DMS53 treated with DMSO at 0.1 percent for 48 hours (cell line): ENCODE measurements around the gene UNC79.

Experiments
- DNase-seq: peaks from one replicate; lab custom pipeline; 2025; ENCODE audit not compliant: unreplicated experiment; lab: John Stamatoyannopoulos, UW

Gene UNC79

DNA sequence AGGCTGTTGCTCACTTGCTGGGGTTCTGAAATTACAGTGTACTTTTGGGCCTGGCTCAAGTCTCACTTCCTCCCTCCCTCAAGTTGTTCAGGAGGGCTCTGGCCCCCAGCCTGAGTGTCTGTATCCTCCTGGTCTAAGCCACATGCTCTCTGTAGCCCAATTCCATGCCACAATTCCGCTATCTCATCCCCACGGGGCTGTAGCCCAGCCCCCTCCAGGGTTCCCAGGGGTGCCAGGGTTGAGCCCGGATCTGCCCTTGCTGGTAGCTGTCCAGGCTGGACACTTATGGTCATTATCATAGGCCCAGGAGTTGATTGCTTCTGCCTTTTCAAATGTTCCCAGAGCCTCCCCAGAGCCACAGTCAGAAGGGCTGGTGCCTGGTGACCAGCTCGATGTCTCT, 292.3 kb downstream of the UNC79 start:
- no peak for DNase-seq

DNA sequence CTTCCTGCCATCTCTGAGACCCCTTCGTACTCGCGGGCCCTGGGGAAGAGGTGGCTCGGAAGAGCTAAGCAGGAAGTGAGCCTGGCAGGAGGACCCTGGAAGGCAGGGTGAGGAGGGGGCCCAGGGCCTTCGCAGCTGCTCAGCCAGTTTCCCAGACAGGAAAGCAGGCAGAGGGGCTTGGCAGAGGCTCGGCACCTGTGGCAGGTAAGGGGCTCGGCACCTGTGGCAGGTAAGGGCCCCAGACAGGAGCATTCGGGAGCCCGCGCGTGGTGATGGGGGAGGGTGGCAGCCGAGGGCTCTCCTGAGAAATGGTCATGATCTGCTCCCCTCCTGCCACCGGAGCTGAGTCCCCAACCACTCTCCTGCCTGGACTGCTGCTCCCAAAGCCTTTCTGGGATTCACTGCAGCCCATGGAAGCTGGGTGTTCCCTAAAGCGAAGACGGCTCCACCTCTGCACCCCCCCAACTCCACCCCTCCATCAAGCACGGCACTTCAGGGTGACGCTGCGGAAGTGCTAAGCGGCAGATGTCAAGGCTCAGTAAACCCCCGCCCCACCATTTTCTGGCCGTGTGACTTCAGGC, 294.4 kb downstream of the UNC79 start:
- DNase-seq = no peak

DNA sequence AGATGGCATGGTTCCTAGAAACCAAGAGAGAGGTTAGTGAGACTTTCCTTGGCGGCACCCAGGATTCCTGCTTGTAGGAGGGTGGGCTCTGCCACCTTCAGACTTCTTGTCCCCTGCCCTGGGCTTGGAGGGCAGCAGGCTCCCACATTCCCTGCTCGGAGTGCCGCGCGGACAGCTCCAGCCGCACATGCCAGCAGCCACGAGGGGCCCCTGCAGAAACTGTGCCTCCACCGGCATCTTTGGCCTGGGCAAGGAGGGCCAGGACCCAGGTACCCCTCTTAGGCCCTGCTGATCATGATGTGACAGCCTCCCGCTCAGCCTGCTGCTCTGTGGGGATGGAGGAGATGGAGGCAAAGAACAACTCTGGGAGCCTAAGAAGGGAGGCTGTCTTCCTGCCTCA, 295.3 kb downstream of the UNC79 start:
- no peak for DNase-seq

DNA sequence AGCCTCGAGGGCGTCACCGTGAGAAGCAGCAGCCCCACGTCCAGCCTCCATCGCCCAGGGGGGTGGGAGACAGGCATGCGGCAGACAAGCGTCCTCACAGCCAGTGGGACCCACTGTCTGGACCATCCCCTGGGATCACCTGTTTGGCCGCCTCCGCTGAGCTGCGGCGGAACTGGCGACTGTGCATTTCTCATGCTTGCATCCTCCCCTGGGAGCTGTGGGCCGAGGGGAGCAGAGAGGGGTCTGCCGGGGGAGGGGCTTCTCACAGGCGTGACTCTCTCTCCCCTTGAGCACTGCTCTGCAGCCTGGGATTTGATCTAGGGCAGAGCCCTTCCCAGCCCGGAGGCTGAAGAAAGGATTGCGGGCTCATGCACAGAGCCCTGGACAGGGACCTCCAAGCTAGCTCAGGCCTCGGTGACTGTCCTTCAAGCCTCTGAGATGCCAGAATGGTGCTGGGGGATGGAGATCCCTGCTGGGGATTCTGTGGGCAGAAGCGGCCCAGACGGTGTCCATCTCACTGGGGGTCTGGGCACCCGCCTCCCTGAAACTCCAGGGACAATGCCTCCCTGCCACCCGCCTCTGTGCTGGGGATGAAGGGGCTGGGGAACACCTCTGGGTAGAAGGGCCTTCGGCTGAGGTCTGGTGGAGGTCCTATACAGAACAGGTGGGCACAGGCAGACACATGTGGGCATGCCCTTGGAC, 296.5 kb downstream of the UNC79 start:
- no peak for DNase-seq

DNA sequence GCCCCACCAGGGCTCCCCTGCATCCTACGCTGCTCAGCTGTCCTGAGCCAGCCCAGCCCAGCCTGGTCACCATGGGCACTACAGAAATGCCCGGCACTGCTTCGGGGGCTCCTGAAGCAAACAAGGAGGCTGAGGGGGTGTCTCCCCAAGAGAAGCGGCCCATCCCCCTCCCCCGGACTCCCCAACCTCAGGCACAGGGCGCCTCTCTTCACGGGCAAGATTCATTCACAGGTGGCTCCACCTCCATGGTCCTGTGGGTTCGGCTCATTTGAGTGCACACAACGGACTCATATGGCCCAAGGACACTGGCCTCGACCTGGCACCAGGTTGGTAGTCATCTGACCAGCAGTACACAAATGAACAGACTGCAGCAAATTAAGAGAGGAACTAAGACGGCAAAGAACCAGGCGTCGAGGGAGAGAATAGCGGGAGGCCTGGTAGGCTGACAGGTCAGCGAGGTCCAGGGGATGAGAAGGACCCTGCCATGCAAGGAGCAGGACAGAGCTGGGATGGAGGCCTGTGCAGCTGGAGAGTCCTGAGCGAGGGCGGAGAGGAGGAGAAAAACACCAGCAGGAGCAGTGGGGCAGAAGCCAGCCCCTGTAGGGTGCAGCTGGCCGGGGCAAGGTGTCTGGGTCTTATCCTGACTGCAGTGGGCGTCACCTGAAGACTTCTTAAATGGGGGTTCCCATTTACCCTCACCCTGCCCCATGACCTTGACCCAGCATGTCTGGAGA, 297.3 kb downstream of the UNC79 start:
- DNase-seq = no peak

DNA sequence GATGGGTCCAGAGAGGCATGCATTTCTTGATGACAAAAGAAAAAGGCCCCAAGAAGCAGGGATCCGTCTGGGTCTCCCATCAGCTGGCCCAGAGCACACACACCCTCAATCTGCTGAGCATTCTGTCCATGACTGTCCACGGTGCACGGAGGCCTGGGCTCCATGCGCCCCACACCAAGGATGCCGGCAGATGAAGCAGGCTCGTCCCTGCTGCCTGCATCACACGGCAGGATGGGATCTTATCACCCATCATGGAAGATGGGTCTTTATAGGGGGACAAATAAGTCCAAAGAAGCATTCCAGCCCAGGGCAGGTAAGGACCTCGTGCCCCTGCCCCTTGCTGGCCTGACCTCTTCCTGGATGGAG, 297.9 kb downstream of the UNC79 start:
- no peak for DNase-seq

DNA sequence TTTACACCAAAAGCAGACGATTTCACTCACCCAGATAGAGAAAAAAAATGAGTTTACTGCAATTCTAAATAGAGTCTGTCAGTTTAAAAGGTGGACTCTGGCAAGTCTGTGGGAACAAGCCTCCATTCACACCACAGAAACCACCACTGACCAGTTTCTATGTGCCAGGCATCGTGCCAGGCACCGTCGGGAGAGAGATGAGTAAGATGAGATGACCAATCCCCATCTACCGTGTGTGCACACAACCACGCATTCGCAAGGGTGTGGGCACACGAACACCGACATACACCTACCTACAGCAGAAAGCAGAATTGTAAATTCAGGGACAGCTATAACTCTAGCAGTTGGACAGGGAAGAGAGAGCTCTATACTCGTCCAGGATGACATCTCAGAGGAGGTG, 299.3 kb downstream of the UNC79 start:
- no peak for DNase-seq

DNA sequence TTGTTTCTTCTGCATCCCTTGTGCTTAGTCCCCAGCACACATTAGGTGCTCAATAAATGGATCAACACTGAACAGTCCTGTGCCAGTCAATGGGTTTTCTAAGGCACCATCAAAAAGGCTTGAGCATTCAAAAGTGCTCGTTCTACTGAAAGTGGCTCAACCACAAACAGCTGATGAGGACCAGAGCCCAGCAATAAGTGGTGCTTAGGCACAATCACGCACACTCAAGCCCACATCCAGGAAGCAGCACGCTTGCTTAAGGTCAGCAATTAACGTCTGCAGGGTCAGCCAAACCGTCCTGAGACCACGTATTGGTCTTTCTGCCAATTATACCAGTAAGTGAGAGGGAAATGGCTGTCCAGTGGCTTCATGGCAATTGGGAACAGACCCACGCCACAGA, 301.0 kb downstream of the UNC79 start:
- DNase-seq = no peak

DNA sequence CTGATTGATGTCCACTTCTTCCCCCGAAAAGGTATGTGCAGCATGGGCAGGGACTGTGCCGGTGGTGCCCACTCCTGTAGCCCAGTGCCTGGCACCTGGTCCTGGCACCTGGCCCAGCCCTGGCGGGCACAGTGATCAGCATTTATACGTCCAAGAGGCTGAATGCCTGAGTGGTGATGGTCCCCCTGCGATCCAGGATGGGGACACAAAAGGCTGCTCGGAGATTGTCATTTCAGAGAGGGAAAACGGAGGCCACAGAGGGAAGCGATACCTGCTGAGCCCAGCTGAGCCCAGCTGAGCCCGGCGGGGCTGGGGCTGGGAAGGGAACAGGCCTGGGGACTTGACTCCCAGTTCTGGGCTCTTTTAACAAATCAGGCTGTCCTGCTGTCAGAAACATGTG, 301.8 kb downstream of the UNC79 start:
- no peak for DNase-seq

DNA sequence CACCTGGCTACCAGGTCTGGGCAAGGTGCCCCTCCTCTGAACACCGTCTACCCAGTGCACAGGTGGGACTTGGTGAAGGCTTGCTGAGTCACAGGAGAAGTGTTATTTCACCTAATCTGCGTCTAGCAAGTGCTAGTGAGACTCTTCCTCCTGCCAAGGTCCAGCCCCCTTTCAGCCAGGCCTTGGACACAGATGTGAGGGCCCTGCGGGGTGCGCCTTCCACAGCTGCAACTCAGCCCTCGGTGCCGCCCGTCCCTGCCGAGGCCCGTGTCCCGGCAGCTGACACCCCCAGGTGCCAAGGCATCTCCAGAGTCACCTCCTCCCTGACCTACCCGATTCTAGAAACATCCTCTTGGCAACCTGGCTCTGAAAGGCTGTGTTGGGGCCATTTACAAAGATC, 302.5 kb downstream of the UNC79 start:
- DNase-seq = no peak

DNA sequence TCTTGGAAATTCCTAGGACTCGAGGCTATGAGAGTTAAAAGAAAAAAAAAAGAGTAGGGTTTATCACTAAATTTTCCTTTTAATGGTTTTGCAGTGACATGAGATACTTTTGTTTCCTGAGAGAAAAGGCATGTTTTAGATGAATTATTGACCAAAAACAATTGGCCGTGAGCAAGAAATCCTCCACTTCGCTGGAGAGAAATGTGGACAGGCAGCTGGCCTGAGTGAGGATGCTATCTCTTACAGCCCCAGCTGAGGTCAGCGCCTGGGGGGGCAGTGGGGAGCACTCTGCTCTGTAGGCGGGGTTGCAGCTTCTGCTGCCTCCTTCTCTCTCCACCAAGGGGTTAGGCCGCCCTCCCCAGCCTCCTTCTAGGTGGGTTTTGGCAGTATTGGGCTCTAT, 302.9 kb downstream of the UNC79 start:
- no peak for DNase-seq

DNA sequence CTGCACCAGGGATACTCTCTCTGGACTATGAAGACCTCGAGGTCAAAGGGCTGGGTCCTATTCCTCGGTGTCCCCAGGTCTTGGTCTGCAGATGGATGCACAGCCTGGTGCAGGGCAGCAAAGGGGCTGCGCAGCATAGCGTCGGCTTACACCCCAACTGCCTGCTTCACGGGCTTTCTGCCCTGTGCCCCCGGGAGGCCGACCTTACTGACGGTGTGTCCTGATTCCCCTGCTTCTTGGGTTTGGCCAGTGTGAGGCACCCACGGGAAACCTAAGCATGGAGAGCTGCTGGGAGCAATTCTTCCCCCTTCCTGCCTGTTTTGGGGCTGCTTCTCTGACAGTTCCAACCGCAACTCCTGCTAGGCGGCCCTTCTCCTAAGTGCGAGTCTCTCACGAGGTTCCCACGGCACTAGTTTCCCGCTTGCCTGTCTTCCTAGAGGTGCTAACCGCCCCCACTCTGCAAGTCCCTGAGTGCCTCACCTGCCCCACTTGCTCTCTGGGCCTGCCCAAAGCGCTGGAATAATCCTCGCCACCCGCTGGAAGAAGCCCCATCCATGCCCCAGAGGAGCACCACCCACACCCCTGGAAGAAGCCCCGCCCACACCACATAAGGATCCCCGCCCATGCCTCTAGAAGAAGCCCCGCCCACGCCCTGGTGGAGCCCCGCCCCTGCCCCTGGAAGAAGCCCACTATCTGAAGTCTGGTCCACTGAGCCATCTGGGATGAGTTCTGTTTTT, 303.5 kb downstream of the UNC79 start:
- no peak for DNase-seq

DNA sequence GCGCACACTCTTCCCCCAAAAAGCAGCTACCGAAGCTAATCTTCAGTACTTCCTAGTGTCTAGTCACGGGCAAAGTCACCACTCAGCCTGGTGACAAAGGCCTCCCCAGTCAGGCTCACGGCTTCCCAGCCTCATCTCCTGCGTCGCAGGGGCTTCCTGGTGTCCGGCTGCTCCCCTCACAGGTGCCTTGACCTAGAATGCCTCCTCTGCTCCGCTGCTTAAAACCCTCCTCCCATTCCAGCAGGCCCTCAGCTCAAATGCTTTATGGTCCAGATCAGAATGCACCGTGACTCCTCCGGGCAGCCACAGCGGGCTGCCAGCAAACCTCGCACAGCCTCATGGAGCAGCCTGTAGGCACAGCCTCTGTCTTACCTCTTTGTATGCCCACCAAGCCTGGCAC, 304.5 kb downstream of the UNC79 start:
- DNase-seq = no peak

DNA sequence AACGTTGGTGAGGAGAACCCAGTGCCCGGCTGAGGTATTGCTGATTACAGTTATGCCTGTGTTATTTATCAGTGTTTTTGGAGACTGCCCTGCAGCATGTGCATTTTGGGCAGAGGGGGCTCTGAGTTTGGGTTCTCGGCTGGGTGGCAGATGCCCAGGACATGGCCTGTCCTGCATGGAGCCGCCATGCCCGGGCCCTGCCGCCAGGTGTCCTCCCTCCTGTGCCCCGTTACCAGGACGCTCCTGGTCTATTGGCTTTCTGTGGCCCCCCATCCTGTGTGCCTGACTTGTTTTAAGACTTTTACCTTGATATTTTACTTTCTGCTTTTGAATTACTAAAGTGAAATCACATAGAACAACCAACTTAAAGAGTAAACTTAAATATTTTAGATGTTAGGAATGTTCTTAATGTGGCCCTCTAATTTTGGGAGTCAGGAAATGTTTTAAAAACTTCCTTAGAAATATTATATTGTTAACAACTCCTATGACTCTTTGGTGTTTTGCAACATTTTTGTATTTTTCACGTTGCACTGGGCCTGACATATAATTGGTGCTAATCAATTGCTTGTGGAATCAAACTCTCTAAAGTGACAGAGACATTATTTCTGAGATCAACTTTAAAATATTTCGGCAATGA, 305.8 kb downstream of the UNC79 start:
- DNase-seq = no peak

DNA sequence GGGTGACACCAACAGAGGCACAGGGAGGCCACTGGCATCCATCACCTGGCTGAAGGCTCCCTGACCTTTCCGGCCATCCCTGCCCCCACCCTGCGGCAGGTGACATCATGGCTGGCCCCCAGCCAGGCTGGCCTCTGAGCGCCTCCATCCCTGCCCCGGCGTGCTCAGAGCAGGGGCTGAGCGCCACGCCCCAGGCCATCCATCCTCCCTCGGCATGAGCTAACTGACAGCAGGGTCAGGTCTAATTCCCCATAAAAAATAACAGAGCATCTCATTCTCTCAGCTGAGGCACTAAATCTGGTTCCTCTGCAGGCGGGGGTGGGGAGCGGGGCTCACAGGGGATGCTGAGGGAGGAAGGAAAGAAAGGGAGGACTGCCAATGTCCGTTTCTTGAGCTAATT, 306.9 kb downstream of the UNC79 start:
- DNase-seq = no peak

DNA sequence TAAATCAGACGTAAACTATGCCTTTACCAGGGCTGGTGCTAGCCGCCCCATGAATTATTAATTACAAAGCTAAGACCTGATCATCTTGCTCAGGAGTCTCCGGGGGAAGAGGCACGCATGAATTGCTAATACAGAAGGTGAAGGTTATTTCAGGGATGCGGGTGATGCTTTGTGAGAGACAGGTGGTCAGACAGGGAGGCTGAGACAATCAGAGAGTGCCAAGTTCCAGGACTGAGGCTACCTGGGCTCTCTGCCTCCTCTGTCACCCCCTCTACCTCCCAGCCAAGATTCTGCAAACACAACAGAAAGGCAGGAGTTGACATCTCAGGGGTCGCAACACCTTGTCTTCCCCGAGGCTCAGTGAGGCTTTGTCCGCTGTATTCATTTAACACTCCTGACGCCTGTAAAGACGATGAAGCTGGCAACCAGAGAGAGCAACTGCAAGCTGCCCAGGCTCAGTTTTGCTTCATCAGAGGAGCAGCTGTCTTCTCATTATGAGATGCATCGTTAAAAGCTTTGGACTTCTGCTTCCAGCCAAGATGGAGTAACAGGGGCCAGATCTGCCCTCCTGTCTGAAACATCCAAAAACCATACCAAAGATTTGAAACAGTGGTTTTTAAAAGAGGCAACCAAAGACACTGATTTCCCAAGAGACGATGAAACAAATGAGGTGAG, 311.0 kb downstream of the UNC79 start:
- no peak for DNase-seq

DNA sequence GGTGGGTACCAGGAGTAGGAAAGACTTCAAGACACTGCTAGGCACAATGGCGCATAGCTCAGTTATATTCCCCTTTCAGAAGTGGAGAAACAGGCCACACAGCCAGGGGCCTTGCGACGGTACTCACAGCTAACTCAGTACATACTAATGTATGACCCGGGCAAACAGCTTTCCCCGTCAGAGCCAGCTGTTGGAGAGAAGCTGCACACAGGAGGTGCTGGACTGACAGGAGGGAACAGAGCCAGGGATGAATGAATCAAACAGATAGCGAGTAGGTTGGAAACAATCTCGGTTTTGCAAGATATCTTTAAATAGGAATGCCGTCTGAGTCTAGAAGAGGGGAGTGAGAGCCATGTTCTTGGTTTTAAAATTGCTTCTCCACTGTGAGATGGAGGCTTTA, 312.0 kb downstream of the UNC79 start:
- no peak for DNase-seq

DNA sequence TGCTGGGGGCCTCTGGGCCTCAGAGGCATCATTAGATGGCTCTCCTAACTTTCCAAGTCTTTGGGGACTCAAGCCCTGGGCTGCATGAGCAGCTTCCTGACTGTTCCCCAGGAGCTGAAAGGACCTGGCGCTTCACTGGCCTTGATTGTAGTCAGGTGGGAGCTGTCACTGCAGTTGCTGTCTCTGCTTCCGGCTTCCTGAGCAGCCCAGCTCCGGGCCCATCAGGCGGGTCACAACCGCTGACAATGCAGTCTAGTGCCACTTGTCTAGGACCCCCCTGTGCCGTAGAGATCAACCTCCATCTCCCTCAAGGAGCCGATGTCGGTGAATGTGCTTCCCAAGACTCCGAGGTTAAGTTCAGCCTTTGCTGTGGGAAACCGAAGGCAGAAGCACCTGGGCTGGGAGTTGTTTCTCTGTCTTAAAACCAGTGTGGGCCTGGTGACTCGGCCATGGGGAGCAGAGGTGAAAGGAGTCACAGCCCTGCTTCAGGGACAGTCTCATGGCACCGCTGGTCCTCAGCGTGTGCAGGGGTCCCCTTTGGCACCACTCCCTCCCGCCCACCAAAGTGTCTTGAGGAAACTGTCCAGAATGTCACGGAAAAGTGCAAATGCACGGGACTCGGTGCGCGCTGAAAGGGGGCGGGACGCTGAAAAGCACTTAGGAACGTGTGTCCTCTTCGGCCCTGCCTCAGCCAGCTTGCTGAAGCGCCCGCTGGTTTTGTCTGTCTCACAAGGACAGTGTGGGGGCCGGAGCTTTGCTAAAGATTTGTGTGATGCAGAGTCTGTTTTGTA, 312.7 kb downstream of the UNC79 start:
- DNase-seq = no peak

DNA sequence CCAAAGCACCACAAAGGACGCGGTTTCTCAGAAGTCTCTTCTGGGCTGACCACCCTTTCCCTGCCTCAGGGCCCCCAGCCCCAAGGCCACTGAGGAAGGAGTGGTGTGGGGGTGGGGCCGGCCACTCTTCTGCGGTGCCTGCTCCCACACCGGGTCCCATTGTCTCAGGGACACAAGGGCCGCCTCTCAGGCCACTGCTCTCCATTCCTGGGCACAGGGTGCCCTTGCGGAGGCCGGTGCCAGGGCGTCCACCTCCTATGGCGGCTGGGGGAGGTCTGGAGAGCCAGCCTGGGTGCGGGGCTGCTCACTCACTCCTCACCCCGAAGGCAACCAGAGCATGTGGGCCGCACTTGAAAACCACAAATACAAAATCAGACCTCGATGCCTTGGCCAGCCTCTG, 313.4 kb downstream of the UNC79 start:
- no peak for DNase-seq

DNA sequence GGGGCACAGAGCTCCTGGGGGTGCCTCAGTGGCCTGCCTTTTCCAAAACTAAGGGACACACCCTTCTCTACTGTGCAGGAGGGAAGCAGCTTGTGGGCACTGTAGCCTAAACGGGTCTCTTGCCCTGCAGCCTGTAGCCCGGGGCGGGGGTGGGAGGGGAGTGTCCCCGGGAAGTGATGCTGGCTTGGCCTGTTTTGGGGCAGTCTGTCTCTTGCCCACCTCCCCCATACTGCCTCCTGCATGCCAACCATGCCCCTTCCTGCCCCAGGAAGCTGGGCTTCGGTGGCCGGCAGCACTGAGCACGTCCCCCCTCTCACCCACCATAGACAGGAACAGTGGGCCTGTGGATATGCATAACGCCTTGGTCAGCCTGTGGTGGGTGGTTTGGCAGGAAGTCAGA, 314.1 kb downstream of the UNC79 start:
- no peak for DNase-seq
